Neural progenitor cell (in vitro differentiated cells): ENCODE measurements around the gene PITRM1.

ENCODE experiments used
- CTCF ChIP-seq: fragments of 200-600 bp; sonication (generic); IDR thresholded peaks from 2 replicates; pipeline ENCODE4 v1.5.1; 2017; ENCODE audit warnings: antibody characterized with exemption, mild to moderate bottlenecking
- EZH2 ChIP-seq: fragments of 200-600 bp; sonication (generic); IDR thresholded peaks from 2 replicates; pipeline ENCODE4 v1.6.1; 2017; ENCODE audit warnings: antibody characterized with exemption, mild to moderate bottlenecking, moderate library complexity
- EZH2phosphoT487 ChIP-seq: fragments of 200-600 bp; sonication (generic); IDR thresholded peaks from 2 replicates; pipeline ENCODE4 v1.6.1; 2017; ENCODE audit warnings: antibody characterized with exemption

GRCh38 chr10:3142146-3142875 is 30.3 kb downstream of the PITRM1 start:
- no peak for TF ChIP-seq CTCF
- no peak for TF ChIP-seq EZH2
- TF ChIP-seq EZH2phosphoT487, result no peak
